Measurements from ENCODE around the gene PGBD2.
"Not testable (repeated sequence)": the region's sequence is repeated elsewhere in the genome, so short reads cannot be mapped to it uniquely, and the experiment has no call there.

The PGBD2 gene, protein sequence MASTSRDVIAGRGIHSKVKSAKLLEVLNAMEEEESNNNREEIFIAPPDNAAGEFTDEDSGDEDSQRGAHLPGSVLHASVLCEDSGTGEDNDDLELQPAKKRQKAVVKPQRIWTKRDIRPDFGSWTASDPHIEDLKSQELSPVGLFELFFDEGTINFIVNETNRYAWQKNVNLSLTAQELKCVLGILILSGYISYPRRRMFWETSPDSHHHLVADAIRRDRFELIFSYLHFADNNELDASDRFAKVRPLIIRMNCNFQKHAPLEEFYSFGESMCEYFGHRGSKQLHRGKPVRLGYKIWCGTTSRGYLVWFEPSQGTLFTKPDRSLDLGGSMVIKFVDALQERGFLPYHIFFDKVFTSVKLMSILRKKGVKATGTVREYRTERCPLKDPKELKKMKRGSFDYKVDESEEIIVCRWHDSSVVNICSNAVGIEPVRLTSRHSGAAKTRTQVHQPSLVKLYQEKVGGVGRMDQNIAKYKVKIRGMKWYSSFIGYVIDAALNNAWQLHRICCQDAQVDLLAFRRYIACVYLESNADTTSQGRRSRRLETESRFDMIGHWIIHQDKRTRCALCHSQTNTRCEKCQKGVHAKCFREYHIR

DNA sequence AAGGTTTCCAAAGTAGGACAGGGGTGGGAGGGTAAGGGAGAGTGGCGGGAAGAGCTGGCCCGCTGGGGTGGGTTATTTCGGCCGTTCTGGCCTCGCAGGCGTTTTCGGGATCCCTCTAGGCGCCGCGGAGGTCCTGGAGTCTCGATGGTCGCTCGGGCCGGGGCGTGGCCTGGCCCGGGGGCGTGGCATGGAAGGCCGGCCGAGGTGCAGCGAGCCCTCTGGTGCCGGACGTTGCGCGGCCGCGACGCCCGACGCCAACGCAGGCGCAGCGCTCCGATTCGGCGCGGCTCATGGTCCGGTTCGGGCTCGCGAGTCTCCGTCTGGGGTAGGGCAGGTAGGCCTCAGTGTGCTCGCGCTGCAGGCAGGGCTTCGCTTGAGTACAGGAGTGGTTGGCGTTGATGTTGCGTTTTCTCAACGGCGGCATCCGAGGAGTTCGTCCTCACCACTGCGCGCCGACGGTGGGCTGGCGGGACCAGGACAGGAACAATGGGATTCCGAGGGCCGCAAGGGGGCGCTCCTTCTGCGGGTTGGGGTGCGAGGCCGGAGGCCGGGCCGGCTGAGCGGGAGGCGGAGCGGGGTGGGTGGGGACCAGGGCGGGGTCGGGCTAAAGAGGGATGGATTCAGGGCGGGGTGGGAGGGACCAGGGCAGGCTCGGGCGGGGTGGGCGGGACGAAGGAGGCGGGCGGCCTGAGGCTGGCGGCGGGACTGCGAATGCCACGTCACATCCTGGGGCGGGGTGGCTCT, at the start of gene PGBD2:
Gene PGBD2, plus strand, starts transcription at position 227 of the 744 bp plus-strand sequence. CDS start 7,628 bp downstream, outside the sequence.
- DNase-seq, result peak; percentile 91

DNA sequence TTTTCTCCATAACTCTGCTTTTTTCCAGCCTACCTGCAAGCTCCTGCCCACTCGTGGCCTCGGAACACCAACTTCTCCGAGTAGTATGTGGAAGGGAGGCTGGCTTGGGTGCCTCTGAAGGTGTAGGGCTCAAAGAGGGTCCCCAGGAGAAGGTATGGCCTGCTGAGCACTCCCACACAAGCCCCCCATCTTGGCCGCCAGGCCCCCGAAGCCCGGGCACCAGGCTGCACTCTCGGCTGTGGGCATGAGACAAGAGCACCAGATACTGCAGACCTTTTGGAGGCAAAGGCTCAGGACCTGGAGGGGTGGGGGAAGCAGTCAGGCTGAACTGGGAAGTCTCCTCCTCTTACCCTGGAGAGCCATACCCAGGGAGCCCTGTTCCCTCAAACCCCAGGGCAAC, 48.8 kb upstream of the PGBD2 start:
- DNase-seq, result no peak

DNA sequence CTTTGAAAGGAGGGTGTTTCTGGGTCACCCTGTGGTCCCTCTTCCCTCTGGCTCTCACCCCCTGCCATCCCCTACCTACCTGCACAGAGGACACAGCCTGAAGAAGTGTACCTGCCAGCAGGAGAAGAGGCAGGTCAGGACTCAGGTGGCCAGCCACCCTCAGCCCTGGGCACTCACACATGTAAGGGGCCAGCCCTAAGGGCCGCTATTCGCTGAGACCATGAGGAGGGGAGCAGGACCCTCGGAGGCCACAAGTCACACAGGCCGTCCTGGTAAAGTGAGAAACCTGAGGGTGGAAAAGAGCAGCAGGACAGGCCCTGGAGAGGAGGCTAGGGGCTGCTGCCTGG, 48.3 kb upstream of the PGBD2 start:
- no peak for DNase-seq

DNA sequence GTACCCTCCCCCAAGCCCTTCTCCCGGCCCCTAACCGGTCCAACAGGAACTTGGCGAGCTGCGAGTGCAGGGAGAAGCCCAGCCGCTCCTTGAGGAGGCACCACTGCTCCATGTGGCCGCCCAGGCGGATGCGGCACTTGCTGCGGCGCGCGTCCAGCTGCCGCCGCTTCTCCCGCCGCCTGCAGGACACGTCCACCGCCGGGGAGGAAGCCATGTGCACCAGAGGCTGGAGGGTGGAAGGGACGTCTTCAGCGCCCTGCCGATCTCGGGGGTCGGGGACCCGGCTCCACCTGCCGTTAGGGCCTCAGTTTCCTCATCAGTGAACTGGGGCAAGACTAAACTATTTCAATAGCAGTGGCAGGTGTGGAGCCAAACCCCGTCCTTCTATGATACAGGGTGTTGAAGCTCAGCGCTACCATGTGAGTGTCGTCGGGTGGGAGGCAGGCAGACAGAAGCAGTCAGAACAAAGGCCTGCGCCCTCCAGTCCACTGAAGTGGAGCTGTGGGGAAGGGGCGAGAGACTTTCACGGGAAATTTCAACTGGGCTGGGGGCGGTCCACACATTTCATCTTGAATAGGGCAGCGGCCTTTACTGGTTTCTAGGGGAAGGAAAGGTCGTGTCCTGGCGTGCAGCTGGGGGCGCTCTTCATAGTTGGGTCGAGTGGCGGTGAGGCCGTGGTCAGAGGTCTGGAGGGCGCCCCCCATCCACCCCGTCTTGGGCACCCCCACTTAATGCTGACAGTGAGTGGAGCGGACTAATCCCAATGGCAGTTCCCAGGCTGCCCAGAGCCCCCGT, 47.7 kb upstream of the PGBD2 start:
- DNase-seq, result no peak

DNA sequence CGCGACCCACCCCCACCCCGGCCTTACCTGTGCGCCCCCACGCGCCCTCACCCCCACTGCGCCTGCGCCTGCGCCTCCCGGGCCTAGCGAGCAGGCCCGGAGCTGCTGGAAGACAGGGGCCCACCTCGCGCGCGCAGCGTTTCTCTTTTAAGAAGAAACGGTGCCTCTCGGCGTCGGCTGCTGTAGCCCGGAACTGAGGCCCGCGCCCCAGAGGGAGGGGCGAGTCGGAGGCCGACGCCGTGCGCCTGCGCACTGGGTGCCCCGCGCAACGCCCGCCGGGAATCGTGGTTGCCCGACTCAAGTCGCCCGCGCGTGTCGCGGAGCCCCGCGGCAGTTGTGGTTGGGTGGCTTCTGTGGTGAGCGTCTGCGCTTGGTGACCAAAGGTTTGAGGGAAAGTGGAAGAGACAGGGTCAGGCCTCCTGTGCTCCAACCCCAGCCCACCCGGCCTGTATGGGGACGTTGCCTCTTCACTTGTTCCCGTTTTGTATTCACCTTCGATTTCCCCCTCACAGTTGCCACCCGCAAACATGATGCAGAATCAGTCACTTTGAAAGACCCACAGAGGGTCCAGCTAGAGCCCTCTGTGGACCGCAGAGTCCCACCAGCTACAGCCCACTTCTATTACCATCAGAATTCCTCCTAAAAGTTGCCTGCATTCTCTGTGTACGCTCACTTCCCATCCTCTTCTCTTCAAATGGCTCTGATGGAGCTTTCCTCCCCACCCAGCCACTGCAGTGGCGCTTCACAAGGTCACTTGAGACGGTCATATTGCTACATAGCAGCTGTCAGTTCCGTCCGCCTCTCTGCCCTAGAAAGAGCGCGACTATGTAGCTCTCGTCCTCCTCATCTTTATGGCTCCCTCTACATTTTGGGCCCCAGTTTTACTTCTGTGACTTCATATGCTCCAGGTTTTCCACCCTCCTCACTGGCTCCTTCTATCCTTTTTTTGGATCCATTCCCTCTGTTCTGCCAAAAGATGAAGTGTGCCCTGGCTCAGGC, 46.8 kb upstream of the PGBD2 start, which contains the start of gene ZNF692:
Gene ZNF692, minus strand, starts transcription at position 195 of the 999 bp plus-strand sequence. CDS start 776 bp downstream, outside the sequence.
- peak; percentile 96 for DNase-seq

DNA sequence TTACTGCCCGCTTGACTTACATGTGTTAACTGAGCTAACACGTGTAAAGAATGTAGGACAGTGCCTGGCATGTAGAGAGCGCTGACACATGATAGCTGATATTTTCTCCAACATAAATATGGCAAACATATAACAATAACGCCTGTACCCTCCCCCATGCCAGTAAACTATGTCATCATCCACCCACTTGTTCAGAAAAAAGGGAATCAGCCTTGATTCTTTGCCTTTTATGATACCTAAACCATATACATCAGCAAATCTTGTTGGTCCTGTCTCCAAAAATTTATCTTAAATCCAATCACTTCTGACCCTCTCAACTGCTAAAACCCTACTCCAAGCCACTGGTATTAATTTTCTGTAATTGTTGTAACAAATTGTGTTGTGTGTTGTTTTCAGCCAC, 46.0 kb upstream of the PGBD2 start:
- DNase-seq, result no peak

DNA sequence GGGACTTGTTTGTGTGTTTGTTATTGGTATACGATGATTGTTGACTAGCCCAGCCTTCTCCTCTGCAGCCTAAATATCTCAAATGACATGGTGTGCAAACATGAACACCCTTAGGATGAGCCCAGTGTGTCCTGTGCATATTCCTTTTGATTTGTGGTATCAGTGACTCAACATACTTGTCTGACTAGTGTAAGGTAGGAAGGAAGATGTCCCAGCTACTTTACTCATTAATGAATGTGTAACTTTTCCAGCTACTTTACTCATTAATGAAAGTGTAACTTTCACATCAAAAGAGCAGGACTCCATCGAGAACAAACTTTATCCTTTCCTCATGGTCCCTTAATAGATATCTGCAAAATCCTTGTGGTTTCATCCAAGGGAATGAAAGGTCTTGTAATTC, 44.4 kb upstream of the PGBD2 start:
- DNase-seq, result no peak

DNA sequence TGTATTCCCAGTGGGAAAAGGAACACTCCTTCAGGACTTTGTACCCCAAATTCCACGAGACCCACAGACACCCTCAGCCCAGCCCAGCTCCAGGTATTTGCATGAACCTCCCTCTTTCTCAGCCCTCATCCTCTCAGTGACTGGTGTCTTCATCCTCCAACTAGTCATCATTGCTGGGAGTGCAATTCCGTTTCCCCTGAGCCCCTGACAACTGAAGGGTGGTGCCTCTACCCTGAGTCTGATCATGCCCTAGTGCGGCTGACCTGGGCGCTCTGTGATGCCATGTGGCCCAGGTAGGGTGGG, 43.4 kb upstream of the PGBD2 start:
- no peak for DNase-seq

DNA sequence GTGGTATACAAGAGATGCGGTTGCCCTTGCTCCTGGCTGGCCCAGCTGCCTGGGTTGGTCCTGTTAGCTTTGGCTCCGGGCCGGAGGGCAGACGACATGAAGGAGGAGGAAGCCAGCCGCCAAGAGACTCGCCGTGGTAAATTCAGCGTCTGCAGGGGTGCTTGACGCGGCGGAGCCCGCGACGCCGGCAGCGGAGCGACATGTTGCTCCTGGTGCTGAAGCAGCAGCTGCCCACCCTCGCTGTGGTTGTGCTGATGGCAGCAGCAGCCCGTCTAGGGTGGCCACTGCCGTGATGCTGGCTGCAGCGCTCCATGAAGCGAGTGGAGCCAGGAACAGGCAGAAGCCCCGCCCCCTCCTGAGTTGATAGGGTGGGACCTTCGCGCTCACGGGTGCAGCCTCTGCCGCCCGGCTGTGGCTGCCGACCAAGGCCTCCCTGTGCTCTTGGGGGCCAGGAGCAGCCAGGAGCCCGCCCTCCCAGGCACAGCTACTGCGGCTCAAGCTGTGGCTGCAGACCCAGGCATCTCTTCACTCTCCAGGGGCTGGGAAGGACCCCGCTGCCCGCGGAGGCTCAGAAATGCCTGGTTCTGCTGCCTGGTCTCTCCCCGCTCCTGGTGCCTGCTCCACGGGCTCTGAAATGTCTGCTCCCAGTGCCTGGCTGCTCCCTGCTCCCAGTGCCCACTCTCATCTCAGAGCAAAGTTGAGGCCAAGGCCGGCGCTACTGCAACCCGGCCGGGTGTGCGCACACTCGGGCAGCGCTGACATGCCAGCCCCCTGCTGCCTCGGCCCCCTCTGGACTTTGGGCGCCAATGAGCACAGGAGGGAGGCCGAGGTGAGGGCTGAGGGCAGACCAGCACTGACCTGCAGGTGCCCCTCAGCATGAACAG, 42.8 kb upstream of the PGBD2 start:
- DNase-seq, result peak; percentile 67

DNA sequence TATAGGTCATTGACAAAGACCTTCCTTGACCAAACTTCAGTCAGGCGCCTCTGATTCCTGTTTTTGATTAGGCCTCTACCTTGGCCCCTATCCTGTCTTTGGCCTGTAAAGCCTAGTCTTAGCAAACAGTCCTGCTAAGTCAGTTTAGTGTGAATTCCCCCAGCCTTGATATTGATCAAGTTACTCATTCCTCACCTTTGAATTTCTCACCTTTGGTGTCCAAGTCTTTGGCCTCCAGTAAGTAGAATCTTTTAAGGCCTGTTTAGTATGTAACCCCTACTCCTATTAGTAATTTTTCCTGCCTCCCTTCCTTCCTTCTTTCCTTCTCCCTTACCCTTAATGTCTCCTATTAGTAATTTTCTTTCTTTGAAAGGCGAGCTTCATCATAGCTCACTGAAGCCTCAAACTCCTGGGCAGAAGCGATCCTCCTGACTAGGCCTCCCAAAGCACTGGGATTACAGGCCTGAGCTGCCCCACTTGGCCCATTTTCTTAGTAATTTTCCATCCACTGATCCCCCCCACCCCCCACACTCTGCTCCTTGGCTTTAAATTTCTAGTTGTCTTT, 34.1 kb upstream of the PGBD2 start:
- no peak for DNase-seq

DNA sequence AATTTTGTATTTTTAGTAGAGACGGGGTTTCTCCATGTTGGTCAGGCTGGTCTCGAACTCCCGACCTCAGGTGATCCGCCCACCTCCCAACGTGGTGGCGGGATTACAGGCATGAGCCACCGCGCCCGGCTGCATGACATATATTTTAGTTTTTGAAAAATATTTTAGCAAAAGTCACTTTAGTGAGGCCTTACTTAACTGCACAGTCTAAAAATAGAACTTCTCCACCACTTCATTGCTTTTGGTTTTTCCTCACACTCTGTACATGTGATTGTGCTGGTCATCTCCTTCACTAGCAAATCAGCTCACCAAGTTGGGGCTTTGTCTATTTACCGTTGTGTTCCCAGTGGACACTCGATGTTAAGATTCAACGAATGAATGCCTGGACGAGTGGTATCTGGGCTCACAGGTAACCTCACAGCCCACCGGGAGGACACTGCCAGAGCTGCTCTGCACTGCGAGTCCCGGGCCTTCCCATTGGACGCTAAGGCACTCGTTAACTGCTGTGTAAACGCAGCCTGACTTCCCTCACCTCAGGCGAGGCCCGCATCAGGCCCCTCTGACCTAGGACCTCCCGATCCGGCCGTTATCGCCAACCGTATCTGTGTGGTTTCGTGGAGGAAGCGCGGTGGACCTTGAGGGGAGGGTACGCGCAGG, 33.2 kb upstream of the PGBD2 start:
- no peak for DNase-seq

DNA sequence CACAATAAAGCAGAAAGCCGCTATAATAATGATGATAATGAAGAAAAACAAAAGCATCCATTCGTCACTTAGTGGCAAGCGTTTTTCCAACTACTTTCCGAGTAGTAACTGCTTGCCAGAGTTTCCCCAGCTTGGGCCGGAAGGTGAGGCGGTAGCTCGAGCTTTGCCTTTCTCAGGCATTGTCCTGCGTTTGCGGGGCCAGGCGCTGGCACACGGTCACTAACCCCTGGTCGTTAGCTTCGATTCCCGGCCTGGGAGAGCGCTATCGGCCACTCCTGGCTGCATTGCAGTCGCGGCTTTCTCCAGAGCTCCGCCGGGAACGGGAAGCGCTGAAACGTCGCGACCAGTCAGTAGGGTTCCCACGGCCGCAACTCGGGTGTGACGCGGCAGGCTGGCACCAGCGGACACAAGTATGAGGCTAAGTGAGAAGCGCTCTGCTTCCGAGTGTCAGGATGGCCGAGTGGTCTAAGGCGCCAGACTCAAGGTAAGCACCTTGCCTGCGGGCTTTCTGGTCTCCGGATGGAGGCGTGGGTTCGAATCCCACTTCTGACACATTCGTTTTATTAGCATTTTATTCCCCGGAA, 32.5 kb upstream of the PGBD2 start:
- peak; percentile 87 for DNase-seq

DNA sequence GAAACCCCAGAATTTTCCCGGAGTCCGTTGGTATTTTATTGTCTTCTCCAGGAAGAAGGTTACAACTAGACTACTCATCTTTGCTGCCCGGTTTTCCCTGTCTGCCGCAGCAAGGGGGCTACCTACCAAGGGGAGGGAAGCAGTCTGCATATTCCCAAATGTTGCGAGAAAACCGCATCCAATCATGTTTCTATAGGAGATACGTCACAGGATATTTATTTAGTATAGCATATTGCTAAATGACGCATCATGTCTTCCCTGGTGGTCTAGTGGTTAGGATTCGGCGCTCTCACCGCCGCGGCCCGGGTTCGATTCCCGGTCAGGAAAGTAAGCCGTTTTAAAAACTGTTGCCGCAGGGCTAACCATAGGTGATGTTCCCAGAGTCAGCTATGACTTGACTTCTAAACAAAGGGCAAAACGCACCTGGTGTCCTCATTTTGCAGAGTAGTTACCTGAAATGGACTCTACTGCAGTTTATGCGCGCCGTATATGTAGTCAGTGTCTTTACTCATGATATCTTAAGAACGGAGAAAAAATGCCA, 32.0 kb upstream of the PGBD2 start:
- DNase-seq, result peak; percentile 82

DNA sequence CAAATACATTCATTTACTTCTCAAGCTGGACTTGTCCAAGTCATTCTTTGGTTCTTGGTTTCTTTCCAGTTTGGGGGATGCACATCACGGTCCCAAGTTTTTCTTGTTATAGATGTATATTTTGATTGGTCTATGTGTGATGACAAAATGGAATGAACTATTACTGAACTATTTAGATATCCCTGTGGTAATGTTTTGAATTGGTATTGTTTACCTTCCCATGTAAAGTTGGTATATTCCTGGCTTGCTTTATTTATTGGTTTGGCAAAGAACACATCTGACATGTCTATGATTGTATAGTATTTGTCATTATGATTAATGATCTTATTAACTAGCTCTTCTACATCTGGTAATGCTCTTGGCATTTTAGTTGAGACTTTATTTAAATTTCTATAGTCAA, 24.8 kb upstream of the PGBD2 start:
- no peak for DNase-seq

DNA sequence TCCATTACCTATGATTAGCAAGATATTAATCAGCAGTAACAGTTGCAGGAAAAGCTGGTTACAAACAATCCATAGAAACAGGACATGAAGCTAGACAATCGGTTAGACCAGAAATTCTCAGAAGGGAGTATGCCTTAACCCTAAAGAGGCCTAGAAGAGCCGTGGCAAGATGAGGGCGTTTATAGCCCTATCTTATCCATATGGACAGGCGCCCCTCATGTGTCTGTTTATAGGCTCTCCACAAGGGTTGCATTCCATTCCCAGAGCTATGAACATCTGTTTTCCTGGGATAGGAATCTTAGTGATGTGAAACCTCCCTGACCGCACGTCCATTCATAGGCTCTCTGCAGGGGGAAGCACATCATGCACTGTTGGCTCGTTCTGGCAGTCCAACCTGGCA, 23.6 kb upstream of the PGBD2 start:
- DNase-seq, result not testable (repeated sequence)

DNA sequence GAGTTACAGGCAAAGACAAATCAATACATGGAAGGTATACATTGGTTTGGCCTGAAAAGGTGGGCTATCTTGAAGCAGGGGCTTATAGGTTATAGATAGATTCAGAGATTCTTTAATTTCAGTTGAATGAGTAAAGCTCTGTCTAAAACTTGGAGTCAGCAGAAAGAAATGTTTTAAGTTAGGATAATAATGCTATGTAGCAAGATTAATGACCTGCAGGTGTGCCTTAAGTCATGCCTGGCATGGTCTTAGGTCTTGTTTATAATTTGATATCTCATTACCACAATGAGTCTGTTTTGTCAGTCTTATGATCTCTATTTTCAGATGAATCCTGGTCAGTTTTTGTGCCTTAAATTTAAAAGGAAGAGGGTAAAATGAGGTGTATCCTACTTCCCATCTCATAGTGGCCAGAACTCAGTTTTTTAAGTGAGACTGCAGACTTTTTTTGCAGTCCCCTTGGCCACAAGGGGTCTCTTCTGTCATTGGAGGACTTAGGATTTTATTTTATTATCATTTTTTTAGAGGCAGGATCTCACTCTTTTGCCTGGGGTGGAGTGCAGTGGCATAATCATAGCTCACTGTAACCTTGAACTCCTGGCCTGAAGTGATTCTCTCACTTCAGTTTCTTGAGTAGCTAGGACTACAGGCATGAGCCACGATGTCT, 21.3 kb upstream of the PGBD2 start:
- DNase-seq, result no peak

DNA sequence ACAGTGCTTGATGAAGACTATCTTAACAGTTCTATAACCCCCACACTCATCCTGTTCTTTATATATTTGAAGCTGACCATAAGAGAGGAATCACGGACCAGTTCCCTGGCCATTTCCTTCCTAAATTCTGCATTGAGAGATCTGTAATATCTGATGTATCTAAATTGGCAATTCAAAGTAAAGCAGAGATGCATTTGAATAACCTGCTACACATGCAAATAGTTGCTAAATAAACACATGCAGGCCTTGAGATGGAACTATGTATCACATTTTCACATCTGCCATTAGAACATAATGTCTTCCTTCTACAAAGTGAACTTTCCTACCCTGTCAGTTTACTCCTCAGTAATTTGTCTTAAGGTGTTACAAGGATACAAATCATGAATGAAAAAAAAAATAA, 20.4 kb upstream of the PGBD2 start:
- no peak for DNase-seq

DNA sequence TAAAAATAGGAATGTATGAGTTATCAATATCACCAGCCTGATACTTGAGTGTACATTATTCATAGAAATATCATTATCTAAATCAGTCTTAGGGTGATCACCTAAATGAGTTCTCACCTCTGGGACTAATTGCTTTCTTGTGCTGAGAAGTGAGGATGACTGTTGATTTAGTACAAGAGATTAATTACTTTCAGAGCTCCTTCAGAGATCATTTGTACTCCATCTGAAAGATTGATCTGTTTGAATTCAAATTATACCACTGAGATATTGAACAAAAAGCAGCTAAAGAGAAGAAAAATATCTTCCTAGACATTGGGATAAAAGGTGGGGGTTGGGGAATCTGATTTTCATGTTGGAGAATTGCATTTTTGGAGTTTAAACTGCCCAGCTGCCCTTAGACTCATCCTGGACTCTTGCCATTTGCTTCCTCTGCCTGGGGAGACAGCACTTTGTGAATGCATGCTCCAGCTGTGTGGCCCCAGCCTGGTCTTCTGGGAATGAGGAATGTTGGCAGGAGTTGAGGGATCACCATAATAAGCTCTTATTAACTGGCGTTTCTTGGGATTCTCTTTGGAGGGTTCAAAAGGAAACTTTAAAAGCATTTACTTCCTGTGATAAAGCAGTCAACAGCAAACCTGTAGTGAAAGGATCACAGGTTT, 19.7 kb upstream of the PGBD2 start:
- DNase-seq, result no peak
